Epithelial cell of proximal tubule (primary cell): ENCODE results near the gene FAHD1. TPM values are rescaled to one million over a fixed set of nuclear protein-coding genes. Genes with fewer than 3 reads are reported as not detected.
A peak's percentile ranks its signal among the peaks of the same experiment; 100 is the strongest.

ENCODE experiments used
- DNase-seq: peaks from one replicate; pipeline ENCODE4 v3.0.0-alpha.2; 2011; ENCODE audit warnings: low read depth
- H3K4me3 ChIP-seq: 2 replicates; pipeline ENCODE4 v1.5.1; 2011; ENCODE audit warnings: low read depth, mild to moderate bottlenecking, low read length
- CTCF ChIP-seq: conservative IDR thresholded peaks from 2 replicates; pipeline ENCODE4 v1.5.1; 2012; ENCODE audit warnings: low read depth, mild to moderate bottlenecking, low read length
- total RNA-seq: library from RNA; depleted of rRNA; stranded (reverse); fragments of >200 nt; gene quantifications from 2 replicates; pipeline ENCODE4 v1.2.3, GENCODE V29; 2015

The FAHD1 gene
- total RNA-seq, 1 donor from 2014 or later = 59.2 TPM

GRCh38 chr16:1780677-1781072 is 46.3 kb upstream of the FAHD1 start:
- TF ChIP-seq CTCF = no peak
- peak overlapping the region; percentile 85 for H3K4me3 ChIP-seq
- no peak for DNase-seq

- H3K4me3 ChIP-seq = peak overlapping the region; percentile 85
- TF ChIP-seq CTCF = no peak
- DNase-seq = no peak
These were observed 45.8 kb upstream of the FAHD1 start for GRCh38 chr16:1781254-1781653.

GRCh38 chr16:1781758-1782407 is 45.1 kb upstream of the FAHD1 start:
- peak overlapping the region; percentile 85 for H3K4me3 ChIP-seq
- peak; percentile 16 for TF ChIP-seq CTCF
- DNase-seq = no peak

- TF ChIP-seq CTCF = no peak
- peak within 1 kb of the TSS; percentile 88 for H3K4me3 ChIP-seq
- DNase-seq = peak; percentile 97
These were observed 44.4 kb upstream of the FAHD1 start, which contains the start of the genes NUBP2 and SPSB3 for GRCh38 chr16:1782408-1783264. Gene NUBP2 (plus strand): TSS chr16:1782960. CDS start chr16:1783021, 61 bp downstream. Gene SPSB3 (minus strand): TSS chr16:1782571. CDS start chr16:1781483, 1,088 bp downstream.

- no peak for TF ChIP-seq CTCF
- no peak overlapping the region for H3K4me3 ChIP-seq
- no peak for DNase-seq
These were observed 41.8 kb upstream of the FAHD1 start for GRCh38 chr16:1784977-1785845.

- no peak overlapping the region for H3K4me3 ChIP-seq
- no peak for TF ChIP-seq CTCF
- DNase-seq = no peak
These were observed 41.2 kb upstream of the FAHD1 start for GRCh38 chr16:1785846-1786170.
